Epidermal melanocyte (primary cell): ENCODE data around the gene KRT78.

Experiments
- DNase-seq: peaks from one replicate; pipeline ENCODE4 v3.0.0; 2011; ENCODE audit warnings: low spot score; ENCODE audit not compliant: insufficient read length

KRT78 gene

GRCh38 chr12:52812749-52813148 is 36.0 kb downstream of the KRT78 start:
- no peak for DNase-seq

- no peak for DNase-seq
These were observed 36.8 kb downstream of the KRT78 start for GRCh38 chr12:52812073-52812400.

- no peak for DNase-seq
These were observed 37.4 kb downstream of the KRT78 start for GRCh38 chr12:52811191-52812072.

DNA sequence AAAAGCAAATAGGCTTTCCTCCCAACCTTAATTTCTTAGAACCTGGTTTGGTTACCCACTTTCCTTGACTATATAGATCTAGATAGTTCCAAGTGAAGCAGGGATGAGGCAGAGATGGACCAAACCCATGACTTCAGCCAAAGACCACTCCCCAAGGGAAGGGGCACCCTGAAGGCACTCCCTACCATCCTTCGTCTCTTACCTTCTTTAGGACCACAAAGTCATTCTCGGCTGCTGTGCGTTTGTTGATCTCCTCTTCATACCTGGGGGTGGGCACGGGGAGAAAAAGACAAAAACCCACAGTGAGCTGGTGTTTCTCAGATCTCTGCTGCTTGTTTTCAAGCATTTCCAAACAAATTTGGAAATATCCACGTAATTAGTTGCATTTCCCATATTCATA is 38.2 kb downstream of the KRT78 start:
- no peak for DNase-seq

DNA sequence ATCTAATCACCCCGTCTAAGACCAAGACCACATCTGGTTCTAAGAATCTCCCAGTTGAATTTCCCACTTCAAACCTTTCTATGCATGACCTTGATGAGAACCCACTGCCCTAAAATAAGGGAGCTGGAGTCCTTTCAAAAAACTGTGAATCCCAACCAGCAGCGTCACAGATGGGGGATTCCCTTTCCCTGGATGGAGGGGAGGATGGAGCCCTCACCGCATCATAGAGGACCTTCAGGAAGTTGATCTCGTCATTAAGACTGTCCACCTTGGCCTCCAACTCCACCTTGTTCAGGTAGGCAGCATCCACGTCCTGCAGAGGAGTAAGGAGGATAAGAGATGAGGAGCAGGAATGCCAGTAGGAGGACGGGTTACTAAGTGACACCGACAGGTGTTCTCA is 39.6 kb downstream of the KRT78 start:
- DNase-seq: no peak

- DNase-seq: no peak
These were observed 40.1 kb downstream of the KRT78 start for GRCh38 chr12:52808573-52809160.

DNA sequence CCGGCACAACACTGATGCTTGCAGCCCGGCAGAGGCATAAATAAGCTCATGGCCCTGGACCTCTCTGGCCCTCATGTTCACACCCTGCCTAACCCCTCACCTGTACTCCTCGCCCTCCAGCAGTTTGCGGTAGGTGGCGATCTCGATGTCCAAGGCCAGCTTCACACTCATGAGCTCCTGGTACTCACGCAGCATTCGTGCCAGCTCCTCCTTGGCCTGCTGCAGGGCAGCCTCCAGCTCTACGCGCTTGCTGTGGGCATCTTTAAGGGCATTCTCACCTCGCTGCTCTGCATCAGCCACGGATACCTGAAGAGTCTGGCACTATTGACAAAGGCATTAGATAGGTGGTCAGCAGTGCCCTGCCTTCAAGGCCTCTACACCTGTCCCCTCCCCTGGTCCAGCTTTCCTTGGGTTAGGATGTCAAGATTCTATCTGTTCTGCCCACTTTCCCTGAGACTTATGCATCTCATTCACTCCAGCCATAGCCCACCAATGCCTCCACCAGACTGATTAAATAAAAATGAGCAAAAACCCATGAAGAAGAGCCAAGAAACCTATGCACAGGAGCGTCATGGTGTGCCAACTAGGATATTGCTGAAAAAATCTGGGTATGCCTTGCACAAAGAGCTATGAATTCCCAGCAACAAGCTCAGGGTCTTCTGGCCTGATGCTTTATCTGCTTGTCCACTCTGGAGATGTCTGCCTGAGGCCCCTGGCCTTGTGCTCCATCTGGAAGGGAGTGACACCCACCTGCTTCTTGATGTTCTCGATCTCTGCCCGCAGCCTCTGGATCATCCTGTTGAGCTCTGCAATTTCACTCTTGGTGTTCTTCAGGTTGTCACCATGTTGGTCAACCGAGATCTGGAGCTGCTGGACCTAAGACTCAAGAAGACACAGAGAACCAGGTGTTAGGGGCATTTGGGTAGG is 41.0 kb downstream of the KRT78 start:
- DNase-seq: no peak

DNA sequence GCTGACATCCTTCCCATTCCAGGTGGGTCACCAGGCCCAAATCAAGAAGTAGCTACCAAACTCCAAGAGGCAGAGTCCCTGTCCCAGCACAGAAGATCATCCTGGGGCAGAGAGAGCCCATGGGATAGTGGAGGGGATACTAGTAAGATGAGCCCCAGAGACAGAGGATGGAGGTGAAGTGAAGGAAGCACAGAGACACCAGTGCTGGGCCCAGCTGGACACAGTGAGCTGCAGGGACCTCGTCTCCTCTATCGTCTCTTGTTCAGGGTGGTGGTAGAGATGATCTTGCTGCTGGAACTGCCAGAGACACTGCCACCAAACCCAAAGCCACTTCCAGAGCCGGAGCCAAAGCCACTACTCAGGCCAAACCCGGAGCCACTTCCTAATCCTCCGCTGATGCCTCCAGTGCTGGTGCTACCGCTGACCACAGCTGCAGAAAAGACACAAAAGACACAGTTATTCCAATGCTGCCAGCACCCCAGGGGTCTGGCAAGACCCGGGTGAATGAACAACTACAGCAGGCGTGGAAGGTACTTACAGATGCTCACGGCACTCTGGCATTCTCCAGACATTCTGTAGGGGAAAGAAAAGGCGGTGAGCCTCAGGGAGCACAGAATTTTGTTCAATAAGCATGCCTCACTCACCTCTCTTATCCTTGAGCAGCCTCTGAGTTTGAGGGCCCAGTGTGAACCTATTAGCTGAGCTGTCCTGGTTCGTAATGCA is 41.8 kb downstream of the KRT78 start:
- DNase-seq: no peak

- no peak for DNase-seq
These were observed 42.5 kb downstream of the KRT78 start for GRCh38 chr12:52806169-52806811.

- no peak for DNase-seq
These were observed 43.1 kb downstream of the KRT78 start for GRCh38 chr12:52805739-52806138.

GRCh38 chr12:52805000-52805399 is 43.8 kb downstream of the KRT78 start:
- DNase-seq: no peak

- no peak for DNase-seq
These were observed 46.4 kb downstream of the KRT78 start for GRCh38 chr12:52802442-52802841.

DNA sequence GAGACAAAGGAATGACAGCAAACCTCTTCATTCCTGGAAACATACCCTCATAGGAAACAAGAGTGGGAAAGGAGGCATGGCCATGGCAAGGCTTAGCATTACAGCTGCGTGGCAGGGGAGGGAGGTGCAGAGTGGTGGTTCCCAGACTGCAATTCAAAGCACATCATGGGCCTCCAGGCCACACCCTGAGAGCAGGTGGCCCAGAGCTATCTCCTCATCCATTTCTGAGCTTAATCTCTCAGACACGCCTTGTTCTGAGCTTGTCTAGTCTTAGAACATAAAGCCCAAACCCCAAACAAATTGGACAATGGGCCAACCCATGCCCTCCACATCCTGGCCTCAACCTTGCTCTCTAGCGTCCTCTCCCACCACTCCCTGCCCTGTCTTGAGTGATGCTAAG is 47.0 kb downstream of the KRT78 start:
- no peak for DNase-seq

- DNase-seq: no peak
These were observed 48.4 kb downstream of the KRT78 start for GRCh38 chr12:52800259-52800917.

GRCh38 chr12:52799505-52800211 is 49.1 kb downstream of the KRT78 start:
- DNase-seq: no peak

- no peak for DNase-seq
These were observed 49.9 kb downstream of the KRT78 start for GRCh38 chr12:52798671-52799504.

- DNase-seq: no peak
These were observed 50.7 kb downstream of the KRT78 start for GRCh38 chr12:52798003-52798670.

GRCh38 chr12:52797529-52797894 is 51.3 kb downstream of the KRT78 start:
- no peak for DNase-seq
